GM21529 (cell line): ENCODE measurements around the gene PLA2G7.

Source experiments
- ATAC-seq: cut with Tn5 transposase; IDR thresholded peaks from one replicate; pipeline ENCODE4 v1.9.1; 2021; ENCODE audit not compliant: unreplicated experiment

The PLA2G7 gene

GRCh38 chr6:46690141-46690755 is 44.9 kb downstream of the PLA2G7 start:
- ATAC-seq: no peak

GRCh38 chr6:46689657-46690056 is 45.5 kb downstream of the PLA2G7 start:
- ATAC-seq: no peak

GRCh38 chr6:46688966-46689335 is 46.2 kb downstream of the PLA2G7 start:
- ATAC-seq: no peak

- ATAC-seq: no peak
These were observed 46.8 kb downstream of the PLA2G7 start for GRCh38 chr6:46688117-46688965.

- ATAC-seq: no peak
These were observed 47.5 kb downstream of the PLA2G7 start, which contains the start of gene TDRD6 for GRCh38 chr6:46687619-46688097. TSS of gene TDRD6 (plus strand) at chr6:46687885. CDS start at chr6:46688129, 244 bp downstream.

- ATAC-seq: no peak
These were observed 50.4 kb downstream of the PLA2G7 start for GRCh38 chr6:46684771-46685170.

GRCh38 chr6:46677314-46677654 is 57.9 kb downstream of the PLA2G7 start:
- ATAC-seq: no peak

- ATAC-seq: no peak
These were observed 58.4 kb downstream of the PLA2G7 start for GRCh38 chr6:46676604-46677313.

GRCh38 chr6:46674410-46674809 is 60.8 kb downstream of the PLA2G7 start:
- no peak for ATAC-seq

- no peak for ATAC-seq
These were observed 67.8 kb downstream of the PLA2G7 start for GRCh38 chr6:46667377-46667776.

GRCh38 chr6:46661483-46661882 is 73.7 kb downstream of the PLA2G7 start:
- ATAC-seq: no peak

- ATAC-seq: no peak
These were observed 77.5 kb downstream of the PLA2G7 start for GRCh38 chr6:46657642-46658041.

GRCh38 chr6:46655803-46656202 is 79.4 kb downstream of the PLA2G7 start:
- no peak for ATAC-seq
